Posterior cingulate gyrus (tissue), 11 donors: Measurements from ENCODE around the gene ROR1.

Experiments used
- DNase-seq, 10 donors: peaks; one replicate each; pipeline versions ENCODE4 v3.0.0 to v3.0.0-alpha.2; 2020 to 2021; ENCODE audit warnings: mixed read lengths in 3 of 10
- intact Hi-C: fragments of 100-400 bp; cut with DNase I; formaldehyde crosslinking; loops from one replicate; pipeline ENCODE4 v1.15.1; 2023

ROR1 gene

DNA sequence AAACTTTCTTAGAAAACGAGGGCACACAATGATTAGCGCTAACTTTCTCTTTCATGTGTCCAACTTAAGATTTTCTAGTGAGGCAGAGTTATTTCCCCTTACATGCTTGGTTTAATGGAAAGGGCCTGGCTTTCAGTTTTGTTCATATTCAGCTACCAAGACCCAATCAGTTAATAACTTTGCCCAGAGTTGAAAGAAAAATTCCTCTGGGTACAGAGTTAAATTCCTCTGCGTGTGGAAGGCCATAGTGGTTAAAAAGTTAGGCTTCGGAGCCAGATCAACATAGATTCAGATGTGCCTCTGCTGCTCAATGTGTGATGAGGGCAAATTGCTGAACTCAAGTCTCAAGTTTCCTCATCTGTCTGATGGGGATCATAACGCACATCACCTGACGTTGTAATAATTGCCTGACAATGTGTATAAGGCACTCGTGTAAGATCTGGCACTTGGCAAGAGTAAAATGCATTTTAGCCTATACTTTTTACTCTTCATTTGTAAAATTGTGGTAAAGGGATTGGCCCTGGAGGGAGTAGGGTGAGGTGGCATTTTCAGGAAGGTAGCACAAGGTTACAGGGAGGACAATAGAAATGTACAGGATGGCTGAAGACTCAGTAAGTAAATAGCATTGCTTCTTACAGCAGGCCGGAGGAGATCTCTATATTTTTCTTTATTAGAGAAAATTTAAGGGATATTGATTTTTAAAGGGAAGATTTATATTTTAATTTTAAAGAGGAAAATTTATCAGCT is 103.4 kb downstream of the ROR1 start:
- intact Hi-C loops: no loop called here
- DNase-seq: no peak

DNA sequence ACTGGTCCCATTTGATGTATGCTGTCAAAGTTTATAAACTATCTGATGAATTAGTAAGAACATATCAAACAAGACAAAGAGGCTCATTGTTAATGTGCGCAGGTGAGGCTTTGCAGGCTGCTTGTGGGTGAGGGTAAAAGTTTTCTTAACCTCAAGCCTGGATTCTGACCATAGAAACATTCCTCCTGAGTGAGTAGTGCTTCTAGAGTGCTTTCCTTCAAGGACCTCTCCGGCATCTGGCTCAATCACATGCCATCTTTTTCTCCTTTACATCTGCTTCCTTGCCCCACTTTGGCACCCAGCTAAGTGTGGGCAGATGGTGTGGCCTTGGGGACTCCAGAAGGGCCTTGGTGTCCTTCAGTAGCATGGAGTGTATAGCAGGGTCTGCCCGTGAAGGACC is 104.0 kb downstream of the ROR1 start:
- intact Hi-C loops: no loop called here
- DNase-seq: no peak

DNA sequence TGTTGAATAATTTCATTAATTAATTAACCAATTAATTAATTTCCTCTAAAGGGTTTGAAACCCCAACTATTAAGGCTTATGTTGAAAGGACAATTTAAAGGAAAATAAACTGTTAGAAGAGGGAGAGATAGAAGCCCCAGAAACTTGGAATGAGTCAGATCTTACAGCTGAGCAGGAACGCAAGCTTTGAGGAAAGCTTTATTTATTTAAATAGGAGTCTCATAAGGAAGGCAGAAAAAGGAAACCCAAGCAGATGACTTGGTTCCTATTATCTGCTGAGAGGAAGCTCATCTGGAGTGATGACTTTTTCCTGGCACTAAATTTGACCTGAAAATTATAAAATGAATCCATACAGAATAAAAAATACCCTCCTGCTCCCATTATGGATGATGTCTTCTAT is 105.1 kb downstream of the ROR1 start:
- intact Hi-C loops: no loop called here

DNA sequence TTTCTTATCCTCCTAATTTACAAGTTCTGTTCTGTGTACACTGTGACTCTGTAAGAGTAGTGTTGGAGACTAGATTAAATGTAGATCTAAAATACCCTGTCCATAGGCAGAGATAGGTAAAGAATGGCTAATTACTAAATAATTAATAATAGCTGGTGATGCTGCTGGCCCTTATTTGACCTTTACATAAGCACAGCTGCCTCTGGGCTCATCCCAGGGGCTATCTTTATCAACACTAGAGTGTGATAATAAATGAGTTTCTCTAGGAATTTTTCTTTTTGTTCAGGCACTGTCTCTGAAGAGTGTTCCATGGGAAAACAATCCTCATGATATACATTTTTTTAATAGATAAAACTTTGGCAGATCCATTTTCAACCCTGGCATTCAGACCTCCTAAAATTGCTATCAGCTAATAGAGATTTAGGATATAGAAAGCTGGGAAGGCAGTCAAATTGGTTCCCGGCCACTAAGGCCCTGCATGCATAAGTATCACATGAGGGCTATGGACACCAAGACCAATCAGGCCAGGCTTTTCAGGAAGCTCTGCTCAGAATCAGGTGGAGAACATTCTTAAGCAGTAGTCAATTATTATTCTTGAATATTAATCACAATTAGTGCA is 107.2 kb downstream of the ROR1 start:
- intact Hi-C loops: no loop called here
- DNase-seq: no peak

More for the DNA sequence above, 105.1 kb downstream of the ROR1 start:
- DNase-seq: no peak

DNA sequence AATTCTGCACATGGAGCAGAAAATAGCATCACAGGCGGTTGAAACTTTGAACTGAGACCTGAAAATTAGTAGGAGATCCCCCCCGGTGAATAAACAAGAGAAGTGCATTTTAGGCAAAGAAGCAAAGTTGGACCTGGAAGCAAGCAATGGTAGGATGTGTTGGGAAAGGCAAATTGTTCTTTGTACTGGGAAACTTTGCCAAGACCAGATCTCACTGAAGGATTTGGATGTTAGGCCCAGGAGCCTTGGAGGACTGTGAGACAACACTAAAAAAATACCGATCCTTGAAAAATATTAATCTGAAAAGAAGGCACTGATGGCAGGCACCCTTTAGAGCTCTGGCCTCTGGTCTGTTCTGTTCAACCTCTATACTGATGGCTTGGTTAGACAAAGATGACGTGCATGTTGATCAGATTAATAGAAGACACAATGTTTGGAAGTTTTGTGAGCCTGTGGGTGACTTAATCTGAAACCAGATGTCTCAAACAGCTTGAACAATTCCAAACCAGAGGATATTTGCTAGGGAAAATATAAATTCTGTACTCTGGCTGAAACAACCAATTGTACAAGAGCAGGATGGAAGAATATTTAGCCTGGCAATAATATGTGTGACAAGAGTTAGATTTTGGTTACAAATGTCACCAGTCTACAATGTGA is 108.4 kb downstream of the ROR1 start:
- no peak for DNase-seq
- intact Hi-C loops: no loop called here

DNA sequence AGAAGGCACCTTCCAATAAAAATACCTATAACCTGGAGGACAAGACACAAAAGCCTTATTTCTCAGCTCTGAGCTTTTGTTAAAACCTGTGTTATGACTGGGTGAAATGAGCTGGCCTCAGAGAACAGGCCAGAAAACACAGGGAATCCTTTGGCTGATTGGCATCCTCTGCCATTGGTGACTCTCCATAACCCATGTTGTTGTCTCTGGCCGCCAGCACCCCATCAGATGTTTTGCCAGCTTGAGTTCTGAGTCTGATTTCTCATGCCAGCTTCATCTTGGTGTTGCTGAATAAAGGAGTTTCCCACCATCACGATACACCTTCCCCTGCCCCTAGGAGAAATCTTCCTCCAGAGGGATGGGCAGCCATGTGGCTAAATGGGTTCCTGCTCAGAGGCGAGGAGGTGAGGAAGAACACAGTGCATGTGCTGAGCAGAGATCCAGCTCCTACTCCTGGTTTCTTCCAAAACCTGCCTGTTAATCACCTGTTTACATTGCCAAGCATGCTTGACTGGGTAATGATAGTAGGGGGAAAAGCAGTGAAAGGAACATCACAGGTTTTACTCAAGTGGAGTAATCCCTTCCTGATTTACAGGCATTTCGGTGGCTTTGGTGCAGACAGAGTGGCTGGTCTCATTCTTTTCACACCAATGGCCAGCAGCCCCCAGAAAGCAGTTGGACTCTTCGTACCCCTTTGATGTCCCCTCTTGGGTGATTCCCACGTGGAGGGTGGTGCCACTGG is 109.8 kb downstream of the ROR1 start:
- DNase-seq: no peak
- intact Hi-C loops: no loop called here

DNA sequence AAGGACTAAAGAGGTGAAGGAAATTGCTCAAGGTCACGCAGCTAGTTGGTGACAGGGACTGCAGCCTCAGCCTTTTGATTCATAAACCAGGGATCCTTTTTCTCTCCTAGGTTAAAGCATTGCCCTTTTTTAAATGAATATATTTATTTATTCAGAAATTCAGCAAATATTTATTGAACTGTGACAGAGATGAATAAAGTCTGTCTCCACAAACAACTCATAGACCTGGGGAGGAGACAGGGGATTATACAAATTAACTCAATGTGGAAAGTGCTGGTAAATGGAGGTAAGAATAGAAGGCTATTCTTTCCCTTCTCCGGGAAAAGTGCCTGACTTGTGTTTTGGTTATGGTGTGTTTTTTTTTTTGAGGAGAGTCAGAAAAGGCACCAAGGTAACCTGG is 110.7 kb downstream of the ROR1 start:
- intact Hi-C loops: no loop called here
- no peak for DNase-seq

DNA sequence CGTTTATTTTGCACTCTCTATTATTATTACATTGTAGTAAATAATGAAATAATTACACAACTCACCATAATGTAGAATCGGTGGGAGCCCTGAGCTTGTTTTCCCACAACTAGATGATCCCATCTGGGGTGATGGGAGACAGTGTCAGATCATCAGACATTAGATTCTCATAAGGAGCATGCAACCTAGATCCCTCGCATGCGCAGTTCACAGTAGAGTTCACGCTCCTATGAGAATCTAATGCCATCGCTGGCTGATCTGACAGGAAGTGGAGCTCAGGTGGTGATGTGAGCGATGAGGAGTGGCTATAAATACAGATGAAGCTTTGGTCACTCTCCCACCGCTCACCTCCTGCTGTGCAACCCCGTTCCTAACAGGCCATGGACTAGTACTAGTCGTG is 112.1 kb downstream of the ROR1 start:
- intact Hi-C loops: no loop called here

DNA sequence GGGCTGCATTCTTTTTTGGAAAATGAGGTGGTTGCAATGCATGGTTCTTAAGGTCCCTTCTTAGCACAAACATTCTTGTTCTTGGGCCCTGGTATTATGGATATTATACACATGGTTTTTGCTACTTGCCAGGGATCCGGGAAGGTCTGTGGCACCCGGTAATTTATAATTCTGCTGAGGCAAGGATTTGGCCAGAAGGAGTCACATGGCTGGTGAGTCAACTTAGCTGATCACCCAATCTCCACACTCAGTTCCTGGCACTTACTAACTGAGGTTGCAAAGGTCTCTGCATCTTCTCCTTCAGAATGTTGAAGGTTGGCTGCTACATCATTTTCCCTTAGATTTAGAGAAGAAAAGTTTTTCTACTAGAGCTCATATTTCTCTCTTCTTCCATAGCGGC is 112.5 kb downstream of the ROR1 start:
- intact Hi-C loops: no loop called here
- no peak for DNase-seq

More for the DNA sequence above, 112.1 kb downstream of the ROR1 start:
- no peak for DNase-seq

DNA sequence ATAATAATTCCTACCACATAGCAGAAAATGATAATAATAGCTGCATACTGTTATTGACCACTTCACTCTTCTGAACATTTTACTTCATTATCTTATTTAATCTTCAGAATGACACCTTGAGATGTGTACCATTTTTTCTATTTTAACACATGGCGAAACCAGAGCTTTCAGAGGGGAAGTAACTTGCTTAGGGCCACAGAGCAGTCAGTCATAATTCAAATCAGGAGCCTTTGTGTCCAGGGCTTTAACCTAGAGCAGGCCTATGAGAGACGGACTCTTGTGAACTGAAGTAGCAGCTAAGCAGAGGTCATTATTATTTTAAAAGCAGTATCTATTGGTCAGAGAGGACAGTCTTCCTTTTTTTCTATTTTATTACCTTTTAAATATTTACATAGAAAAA is 114.0 kb downstream of the ROR1 start:
- intact Hi-C loops: no loop called here
- no peak for DNase-seq

DNA sequence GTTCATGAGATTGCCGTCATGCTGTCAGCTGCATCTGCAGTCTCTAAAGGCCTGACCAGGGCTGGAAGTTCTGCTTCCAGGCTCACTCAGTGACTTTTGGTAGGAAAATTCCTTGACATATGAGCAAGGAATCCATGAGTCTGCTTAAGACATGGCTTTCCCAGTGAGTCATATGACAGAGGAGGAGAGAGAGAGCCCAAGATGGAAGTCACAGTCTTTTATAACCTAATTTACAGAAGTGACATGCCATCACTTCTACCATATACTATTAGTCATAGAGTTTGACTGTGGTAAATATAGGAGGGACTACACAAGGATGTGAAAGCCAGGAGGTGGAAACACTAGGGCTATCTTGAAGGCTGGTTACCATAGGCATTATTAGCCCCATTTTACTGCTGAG is 115.2 kb downstream of the ROR1 start:
- DNase-seq: no peak
- intact Hi-C loops: no loop called here

DNA sequence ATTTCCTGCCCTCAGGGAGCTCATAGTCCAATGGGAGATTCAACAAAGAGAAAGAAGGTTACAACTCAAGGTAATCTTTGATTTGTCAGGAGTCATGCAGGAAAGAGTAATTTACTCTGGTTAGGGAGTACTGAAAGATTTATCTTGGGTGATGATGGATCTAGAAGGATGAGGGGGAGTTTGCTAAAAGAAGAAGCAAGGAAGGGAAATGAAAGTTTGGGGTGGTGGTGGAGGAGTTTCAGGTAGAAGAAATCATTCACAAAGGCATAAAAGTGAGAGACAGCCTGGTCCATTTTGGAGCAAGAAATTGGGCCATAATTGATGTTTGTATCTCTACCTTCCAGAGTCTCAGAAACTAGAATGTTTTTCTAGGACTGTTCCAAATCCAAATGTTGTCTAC is 116.7 kb downstream of the ROR1 start:
- intact Hi-C loops: no loop called here
- no peak for DNase-seq

DNA sequence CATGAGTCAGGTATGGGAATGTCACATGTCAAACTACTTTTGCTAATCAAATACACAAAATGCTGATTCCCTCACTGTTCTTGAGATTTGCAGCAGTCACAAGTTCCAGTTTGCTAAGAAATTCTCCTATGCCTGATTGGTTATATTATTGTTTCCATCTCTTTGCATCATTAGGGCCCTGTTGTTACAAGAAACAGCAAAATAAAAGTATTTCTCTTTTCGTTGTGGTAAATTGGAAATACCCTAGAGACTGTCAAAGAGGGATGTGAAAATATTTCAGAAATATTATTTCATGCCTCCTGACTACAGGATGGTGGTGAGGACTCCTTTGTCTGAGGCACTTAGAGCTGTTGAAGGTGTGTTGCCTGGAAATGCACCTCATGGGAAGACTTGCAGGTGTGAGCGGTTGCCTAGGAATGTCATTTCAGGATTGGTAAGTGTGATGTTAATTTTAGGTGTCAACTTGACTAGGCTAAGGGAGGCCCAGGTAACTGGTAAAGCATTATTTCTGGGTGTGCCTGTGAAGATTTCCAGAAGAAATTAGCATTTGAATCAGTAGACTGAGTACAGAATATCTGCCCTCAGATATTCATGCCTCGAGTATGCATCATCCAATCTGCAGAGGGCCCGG is 117.4 kb downstream of the ROR1 start:
- intact Hi-C loops: no loop called here
- DNase-seq: no peak

DNA sequence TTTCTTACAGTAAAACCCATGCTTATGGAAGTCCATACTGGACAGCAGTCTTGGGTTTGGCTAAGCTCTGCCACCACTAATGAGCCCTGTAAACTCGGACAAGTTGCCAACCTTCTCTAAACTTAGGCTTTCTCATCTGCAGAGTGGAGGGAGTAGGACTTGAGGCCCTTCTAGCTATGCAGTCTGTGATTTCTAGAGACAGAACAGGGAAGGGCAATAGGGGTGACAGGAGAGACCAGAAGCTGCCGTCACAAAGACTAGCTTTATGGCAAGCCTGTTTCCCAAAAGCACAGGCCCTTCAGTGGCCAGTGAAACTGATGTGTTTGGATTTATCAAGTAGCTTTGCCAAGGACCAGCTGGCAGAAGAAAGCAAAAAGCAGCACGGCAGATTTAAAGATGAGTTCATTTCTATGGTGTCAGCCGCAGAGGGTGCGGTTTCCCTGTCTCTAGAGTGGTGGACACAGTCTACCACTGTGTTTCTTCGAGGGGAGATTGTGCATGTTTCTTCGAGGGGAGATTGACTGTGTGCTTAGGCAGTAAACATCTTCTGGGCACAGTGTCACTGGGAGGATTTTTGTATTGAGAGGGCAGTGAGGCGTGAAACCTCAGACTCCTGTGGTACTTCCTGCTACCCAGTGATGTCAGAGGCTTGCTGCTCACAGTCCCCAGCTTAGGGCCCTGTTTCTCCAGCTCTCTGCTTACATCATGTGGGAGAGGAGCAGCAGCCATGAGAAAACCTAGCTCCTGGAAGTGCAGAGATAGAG is 119.0 kb downstream of the ROR1 start:
- peak in 3 of 10 donors; percentile 14 to 82 (median 32) for DNase-seq

DNA sequence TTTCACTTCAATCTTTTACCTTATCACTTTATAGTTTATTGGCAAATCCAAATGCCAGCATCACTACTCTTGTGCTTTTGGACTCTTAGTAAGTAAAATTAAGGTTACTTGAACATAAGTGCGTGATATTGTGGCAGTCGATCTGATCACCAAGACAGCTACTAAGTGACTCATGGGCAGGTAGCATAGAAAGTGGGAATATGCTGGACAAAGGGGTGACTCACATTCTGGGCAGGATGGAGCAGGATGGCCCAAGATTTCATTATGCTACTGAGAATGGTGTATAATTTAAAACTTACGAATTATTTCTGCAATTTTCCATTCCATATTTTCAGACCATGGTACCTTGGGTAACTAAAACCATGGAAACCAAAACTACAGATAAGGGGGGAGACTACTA is 120.2 kb downstream of the ROR1 start:
- intact Hi-C loops: no loop called here
- no peak for DNase-seq

More for the DNA sequence above, 119.0 kb downstream of the ROR1 start:
- intact Hi-C loops: no loop called here

DNA sequence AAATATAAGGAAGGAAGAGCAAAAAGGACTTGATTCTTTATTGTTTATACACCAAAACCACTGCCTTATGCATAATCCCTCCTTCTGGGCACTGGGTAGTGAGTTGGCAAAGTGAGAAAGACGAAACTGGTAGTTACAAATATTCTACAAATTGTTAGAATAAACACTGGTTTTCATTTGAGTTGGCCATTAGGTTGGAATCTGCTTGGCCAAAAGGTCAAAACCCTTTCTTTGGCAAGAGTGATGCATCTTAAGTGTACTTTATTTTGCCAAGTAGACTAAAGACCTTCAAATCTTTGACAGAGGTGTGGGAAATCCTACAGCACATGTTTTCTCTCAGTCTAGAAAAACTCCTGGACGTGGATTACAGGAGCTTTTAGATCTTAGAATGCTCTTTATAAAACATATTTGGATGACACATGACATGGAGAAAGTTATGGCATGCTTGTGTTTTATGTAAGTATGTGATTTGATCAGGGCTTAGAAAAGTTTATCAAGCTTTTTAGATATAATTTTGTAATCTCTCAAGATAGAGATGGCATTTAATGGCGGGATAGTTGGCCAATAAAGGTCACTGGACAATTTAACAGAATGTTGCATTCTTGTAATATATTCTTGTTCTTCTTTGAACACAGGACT is 120.9 kb downstream of the ROR1 start:
- intact Hi-C loops: no loop called here
- DNase-seq: no peak

DNA sequence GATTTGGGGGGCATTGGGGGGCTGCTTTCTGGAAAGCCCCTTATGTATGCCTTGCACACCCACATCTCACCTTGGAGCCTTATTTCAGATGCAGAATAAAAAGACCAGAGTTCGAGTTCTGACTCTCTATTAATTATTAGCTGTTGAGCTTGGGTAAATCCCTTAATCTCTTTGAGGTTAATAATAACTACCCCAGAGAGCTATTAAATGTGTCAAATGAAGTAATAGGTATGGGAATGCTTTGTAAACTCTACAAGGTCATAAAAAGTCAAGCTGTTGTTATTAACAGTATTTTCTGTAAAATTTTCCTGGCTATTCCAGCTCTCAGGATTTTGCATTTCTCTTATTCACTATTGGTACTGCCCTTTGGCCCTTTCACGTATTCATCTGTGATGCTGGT is 122.9 kb downstream of the ROR1 start:
- DNase-seq: no peak
- intact Hi-C loops: no loop called here

DNA sequence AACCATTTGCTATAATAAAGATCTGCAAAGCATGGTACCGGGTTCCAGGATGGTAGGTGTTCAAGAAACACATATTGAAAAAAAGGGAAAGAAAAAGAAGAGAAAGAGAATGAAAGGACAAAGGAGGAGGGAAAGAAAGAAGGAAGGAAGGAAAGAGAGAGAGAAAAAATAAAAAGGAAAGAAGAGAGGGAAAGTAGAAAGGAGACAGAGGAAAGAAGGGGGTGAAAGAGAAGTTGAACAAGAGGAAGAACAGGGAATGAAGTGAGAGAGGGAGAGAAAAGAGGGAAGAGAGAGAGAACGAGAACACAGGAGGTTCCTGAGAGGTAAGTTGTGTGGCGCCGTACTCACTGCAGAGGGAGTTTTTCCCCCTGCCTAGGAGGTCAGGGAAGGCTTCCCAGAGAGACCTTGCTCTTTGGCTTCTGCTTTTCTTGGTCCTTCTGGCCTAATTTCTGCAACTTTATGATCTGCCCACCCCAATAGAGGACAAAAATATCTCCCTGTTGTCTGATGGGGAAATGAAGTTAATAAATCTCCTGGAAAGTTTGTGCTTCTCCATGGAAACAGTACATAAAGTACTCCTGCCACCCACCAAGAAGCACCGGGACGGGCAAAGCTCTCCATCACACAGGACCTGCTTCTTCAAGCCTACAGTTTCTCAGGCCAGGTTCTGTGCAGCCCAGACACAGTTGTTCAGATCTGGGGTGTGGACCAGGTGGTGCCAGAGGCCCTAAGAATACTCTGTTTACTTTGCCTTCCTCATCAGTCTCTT is 124.8 kb downstream of the ROR1 start:
- intact Hi-C loops: no loop called here
- DNase-seq: no peak

DNA sequence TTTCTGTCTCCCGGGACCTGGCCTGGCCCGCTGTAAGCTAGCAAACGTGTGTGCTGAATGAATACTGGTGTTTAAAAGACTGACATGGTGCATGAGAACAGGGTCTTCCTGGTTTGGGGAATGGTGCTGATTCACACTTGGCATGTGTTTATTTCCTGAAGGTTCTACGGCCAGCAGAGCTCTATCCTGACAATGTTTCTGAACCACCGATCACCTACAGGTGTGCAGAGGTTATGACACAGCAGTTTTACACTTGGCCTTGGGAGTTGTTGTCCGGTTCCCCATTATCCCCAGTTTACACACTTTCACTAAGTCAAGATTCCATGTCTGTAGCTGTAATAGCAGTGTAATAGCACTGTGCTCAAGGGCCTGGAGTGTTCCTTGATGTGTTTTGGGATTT is 127.3 kb downstream of the ROR1 start:
- no peak for DNase-seq
- intact Hi-C loops: no loop called here
